Dedifferentiated amniotic fluid mesenchymal stem cell (primary cell): Measurements from ENCODE around the gene GLP2R.

Source experiments
- DNase-seq: peaks from one replicate; pipeline ENCODE4 v3.0.0-alpha.2; 2016; ENCODE audit errors: extremely low spot score

The GLP2R gene

DNA sequence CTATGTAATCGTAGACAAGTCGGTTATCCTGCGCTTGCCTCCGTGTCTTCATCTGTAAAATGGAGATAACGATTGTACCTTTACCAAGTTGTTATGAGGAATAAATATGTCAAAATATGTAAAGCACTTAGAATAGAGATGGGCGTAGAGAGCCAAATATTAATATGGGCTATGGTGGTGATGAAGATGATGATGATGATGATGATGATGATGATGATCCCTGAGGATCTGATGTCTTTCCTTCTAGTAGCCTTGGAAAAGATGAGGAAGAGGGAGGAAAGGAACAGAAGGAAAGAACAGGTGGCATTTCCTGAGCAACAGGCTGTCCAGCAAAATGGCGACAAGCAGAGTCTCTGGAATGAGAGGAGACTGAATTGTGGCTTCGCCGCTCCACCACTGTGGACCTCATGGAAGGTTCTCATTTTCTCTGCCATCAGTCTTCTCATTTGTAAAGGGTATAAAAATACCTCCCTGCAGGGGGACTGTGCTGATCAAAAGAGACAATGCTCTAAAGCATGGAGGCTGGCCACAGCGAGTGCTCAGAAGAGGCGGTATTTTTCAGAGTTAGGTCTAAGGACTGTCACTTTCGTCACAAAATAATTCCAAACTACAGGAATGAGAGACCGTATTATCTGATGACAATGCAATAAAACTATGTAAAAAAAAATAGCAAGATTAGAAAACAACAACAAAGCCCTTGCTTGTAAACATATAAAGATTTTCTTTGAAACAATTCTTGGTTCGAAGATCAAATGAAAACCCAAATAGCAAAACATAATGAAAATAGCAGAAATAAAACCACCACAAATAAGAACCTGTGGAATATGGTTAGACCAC, 96.5 kb downstream of the GLP2R start:
- DNase-seq: no peak

DNA sequence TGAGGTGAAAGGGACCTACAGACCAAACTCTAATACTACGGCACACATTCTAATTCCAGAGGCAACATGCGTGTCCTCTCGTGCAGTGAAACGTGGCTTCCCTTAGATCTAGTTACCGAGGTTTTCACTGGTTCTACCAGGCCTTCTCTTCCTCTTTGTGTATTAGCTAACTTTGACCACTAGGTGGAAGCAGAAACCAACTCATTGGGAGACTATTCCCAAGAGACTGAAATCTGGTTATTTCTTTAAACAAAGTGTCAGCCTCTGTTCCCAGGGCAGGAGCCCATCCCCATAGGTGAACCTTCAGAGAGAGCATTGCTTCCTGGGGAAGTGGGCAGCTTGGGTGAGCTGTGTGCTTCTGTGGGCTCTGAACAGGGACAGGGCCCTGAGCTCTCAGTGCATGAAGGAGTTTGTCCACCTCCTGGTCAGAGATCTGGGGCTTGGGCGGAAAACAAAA, 99.0 kb downstream of the GLP2R start:
- DNase-seq: peak; percentile 72

DNA sequence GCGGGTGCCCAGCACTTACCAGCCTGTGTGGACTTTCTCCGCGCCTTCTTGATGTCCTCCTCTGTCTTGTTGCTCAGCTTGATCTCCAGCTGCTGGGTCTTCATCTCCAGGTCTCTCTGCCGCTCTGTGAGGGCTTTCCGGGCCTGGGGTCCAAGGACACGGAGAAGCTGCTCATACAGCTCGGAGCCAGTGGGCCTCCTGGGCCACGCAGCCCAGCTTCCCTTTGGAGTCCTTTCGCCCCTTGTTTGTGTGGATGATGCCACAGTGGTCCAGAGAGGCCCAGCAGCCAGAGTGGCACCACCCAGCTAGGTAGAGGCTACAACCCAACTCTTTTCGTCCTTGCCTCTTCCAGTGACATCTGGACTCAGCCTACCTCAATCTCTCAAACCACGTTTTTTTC, 99.7 kb downstream of the GLP2R start:
- no peak for DNase-seq

DNA sequence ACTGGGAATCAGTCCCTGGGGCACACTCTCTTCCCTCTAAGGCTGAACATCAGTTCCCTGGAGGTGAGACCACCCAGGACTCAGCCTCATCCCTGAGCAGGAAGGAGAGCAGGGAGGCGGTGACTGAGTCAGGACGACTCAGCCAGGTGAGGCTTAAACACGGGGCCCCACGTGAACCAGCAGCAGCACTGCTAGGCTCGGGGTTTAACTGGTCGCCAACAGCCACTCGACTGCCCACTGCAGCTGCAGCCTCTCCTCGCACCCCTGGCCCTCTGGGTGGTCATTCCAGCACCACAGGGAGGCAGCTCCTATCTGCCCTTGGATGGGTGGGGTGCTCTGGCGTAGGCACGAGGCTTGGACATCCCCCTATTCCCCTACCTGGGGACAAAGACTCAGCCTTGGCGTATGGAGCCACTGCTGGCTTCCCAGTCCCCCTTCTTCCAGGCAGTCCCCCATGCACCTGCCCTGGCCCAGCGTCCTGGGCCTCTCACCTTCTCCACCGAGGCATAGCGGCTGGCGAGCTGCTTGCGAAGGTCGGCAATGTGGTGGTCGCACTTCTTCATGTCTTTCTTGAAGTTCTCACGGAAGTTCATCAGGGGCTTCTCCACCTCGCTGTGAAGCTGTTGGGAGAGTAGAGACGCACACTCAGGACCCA, 100.6 kb downstream of the GLP2R start:
- no peak for DNase-seq

DNA sequence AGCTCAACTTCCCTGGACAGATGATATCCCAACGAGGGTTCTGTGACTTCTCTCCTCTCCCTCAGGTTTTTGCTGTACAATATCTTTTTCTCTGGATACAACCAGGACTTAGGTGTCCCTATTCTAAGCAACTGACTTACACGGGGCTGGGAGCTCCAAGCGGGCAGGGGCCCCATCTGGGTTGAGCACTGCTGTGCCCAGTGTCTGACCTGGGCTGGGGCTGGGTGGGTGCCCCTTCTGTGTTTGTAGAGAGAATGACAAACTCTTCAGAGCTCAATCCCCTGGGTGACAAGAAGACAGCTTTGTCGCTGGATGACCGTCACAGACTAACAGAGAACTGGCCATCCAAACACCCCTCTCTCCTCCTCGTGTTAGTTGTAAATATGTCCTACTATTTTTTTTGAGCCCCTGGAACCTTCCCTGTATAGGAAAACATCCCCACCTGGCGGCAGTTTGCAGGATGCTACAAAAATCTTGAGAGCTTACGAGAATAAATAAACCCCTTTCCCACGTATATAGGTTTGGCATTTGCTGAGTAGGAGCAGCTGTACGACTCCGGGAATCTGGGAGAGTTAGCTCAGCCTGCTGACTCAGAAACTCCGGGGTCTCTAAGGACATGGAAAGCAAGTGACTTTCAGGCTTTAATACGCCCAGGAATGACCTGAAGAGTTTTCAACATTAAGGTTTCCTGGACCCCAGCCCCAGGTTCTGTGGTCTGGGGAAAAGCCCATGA, 103.0 kb downstream of the GLP2R start:
- peak; percentile 84 for DNase-seq

DNA sequence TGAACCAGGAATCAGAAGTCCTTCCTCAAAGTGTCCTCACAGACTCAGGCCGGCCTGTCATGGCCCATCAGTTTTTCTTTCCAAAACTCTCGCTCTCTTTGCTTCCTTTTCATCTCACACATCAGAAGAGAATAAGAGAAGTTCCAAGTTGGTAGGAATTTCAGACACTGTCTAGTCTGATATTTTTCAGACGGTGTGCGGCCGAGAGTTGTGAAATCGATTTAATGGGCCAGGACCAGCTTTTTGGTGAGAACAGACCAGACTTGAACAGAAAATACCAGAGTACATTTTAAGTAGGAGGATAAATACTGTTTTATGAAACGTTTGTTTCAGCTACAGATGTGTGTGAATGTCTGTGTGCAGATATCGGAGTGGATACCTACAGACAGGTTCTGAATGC, 104.1 kb downstream of the GLP2R start:
- DNase-seq: no peak

DNA sequence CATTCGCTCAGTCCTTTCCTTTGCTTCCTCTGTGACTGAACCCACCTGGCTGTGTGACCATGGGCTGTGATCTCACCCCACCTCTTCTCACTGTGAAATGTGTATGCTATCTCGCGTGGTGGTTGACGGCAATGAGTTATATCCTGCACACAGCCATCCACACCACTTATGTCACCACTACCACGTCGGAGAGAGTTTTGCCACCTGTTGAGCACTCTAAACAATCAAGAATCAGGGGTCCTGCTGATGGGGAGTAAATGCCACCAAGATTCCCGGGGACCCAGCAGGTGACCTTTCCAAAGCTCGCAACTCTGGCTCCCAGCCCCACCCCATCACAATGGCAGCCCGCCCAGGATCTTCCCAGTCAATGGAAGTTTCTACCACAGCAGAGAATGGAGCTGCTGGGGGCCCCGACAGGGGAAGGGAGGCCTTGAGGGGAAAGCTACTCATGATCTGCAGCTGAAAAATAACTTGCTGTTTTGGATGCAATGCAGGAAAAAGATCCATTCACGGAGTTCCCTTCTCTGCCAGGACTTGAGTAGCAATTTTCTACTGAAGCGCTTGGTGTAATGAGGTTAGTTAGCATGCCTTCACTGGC, 105.5 kb downstream of the GLP2R start:
- DNase-seq: no peak

DNA sequence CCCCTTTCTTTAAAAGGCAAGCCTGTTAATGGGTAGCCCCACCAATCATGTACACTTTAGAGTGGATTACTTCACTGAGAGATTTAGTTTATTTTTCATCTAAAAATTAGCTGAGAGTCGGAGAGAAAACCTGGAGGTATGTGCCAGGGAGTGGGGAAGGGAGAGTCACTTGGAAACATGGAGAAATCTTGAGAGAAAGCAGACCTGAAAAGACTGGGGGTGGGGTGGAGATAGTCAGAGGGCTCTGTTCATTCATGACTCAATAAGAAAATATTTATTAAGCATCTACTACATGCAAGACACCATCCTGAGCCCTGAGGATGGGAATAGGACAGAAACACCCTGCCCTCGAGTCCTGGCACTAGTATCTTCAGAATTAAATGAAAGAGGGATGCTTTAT, 106.8 kb downstream of the GLP2R start:
- no peak for DNase-seq

DNA sequence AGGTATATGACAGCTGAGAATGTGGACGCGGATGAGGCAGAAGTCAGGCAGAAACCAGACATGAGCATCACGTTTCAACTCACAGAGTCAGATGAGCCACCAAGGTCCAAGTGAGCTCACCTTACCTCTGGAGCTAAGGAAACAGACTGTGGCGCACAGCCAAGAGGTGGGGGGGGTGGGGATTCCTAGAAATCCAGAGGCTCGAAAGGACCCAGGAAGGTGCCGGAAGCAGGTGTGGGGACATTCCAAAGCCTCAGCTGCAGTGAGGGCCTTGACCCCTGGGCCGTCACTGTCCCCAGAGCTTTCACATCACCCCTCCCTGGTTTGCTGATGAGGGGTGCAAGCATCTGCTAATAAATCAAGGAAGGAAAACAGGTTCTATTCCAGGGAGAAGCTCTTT, 108.6 kb downstream of the GLP2R start:
- no peak for DNase-seq

DNA sequence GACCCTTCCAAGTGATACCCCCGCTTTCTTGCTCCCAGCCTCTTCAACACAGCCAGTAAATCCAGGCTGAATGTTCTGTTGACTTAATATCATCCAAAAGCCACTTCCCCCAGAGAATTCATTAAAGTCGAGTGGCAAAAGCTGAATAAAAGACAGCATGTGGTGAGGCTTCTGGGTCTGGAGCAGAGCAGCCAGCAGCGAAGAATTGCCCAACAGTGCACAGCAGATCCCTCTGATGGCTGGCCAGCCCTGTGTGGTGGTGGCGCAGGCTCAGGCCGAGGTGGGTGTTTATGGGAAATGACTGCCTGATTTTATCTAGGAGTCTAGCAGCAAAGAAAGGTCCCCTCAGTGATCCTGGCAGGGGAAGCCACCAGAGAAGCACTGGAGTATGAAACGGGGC, 109.7 kb downstream of the GLP2R start:
- no peak for DNase-seq

DNA sequence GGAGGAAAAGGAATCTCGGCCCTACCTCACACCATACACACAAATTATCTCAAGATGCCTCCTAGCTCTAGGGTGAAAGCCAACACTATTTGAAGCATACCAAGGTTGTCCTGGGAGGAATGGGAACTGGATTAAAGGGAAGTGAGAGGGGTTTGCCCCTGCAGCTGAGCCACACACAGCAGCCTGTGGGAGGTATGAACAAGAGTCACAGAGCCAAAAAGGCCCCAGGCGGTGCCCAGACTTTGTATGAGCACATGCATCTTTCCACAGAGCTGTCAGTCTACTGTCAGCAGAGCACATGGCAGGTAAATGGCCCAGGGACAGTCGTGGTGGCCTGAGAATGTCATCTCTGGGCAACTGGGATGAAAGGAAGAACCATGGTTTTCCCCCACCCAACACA, 110.4 kb downstream of the GLP2R start:
- DNase-seq: no peak

DNA sequence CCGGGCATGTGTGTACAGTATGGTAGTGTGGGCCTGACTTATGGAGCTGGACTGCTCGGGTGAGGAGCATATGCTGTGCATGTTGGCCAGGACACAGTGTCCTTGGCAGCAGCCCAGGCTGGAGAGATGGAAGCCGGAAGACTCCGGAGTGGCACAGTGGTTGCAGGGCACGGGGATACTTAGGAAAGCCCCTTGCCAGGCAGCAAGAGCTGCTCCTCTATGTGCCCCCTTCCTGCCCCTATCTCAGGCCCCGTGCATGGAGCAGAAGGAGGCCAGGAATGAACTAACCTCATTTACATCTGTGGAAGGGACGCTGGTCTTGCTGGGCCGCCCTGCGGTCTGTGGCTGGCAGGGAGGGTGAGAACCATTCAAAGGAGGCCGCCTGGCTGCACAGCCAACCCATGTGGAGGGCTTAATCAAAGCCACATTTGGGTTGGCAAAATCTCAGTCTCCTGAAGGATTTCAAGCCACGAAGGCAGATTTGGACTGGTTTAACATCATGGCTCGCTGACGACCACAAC, 111.6 kb downstream of the GLP2R start:
- DNase-seq: peak; percentile 24

DNA sequence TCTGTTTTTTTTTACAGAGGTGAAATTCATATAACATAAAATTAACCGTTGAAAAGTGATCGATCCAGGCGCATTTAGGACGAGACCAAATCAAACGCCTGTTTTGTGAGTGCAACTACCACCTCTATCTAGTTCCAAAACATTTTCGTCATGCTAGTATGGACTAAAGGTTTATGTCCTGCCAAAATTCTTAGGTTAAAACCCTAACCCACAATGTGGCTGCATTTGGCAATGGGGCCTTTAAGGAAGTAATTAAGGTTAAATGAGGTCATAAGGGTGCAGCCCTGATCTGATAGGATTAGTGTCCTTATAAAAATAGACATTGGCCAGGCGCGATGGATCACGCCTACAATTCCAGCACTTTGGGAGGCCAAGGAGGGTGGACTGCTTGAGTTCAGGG, 112.2 kb downstream of the GLP2R start:
- no peak for DNase-seq

DNA sequence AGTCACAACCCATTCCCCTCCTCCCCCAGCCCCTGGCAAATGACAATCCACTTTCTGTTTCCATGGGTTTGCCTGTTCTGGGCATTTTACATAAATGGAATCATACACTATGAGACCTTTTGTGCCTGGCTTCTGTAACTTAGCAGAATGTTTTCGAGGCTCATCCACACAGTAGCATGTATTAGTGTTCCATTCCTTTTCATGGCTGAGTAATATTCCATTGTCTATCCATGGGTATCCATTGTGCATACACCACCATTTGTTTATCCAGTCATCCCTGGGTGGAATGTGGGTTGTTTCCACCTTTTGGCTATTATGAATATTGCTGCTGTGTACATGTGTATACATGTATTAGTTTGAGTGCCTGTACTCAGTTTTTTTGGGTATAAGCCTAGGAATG, 113.0 kb downstream of the GLP2R start:
- DNase-seq: no peak

DNA sequence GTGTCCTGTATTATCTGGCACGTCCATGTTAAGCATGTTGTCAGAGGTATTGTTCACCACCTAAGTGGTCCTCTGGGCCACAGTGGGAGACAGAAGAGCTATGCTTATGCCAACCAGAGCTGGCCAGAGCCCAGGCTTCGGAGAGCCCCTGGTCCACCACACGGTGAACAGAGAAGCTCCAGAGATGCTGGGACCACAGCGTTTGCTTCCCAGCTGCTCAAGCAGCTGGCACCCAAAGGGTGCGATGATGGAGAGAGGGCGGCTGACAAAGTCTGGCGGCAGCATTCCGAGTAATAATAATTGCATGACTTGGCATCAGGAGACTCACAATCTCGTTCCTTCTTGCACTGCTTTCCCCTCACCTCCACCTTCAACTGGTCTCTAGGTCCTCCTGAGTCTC, 115.1 kb downstream of the GLP2R start:
- no peak for DNase-seq

DNA sequence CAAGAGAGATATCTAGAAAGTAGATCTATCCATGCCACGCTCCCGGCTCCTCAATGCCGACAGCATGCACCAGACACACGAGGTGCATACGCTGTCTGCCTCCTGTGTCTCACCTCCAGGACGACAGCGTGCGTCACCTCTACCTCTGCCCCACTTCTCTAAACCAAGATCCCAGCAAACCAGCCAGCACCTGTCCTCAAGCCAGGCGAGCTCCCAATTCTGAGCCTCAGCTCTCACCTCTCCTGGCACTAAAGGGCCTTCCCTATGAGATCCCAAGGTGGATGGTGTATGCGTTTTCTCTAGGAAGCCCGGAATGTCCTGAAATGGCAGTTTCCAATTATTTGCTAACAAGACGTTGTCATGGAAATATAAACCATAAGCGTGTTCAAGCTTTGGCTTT, 115.6 kb downstream of the GLP2R start:
- DNase-seq: no peak
